Calu3 (cell line): ENCODE measurements around the gene NT5DC4. TPM values are rescaled to one million over a fixed set of nuclear protein-coding genes. Genes with fewer than 3 reads are reported as not detected.

Source experiments
- BruUV-seq: library from RNA; stranded (reverse); fragments of 400-500 nt; replicated peaks from 2 replicates; lab custom pipeline; 2021; lab: Mats Ljungman, UMichigan
- CTCF ChIA-PET: fragments of 300-600 bp; sonication (Branson Sonifier 250); formaldehyde crosslinking; loops from one replicate; lab custom pipeline; 2022; ENCODE audit warnings: antibody characterized with exemption; lab: Charles Lee
- DNase-seq: peaks from one replicate; pipeline ENCODE4 v3.0.0; 2022
- H3K27ac Mint-ChIP-seq: one replicate; pipeline ENCODE4 v1.8.0; 2022; ENCODE audit warnings: mixed read lengths; ENCODE audit not compliant: unreplicated experiment
- H3K27me3 Mint-ChIP-seq: one replicate; pipeline ENCODE4 v1.8.0; 2022; ENCODE audit warnings: mixed read lengths; ENCODE audit not compliant: unreplicated experiment
- H3K36me3 Mint-ChIP-seq: one replicate; pipeline ENCODE4 v1.8.0; 2022; ENCODE audit warnings: mild to moderate bottlenecking, moderate library complexity, mixed read lengths; ENCODE audit not compliant: insufficient read depth, unreplicated experiment
- H3K4me1 Mint-ChIP-seq: one replicate; pipeline ENCODE4 v1.8.0; 2022; ENCODE audit warnings: mild to moderate bottlenecking, low read depth, mixed read lengths; ENCODE audit not compliant: unreplicated experiment
- H3K4me3 Mint-ChIP-seq: one replicate; pipeline ENCODE4 v1.8.0; 2022; ENCODE audit warnings: mild to moderate bottlenecking, low read depth, moderate library complexity, mixed read lengths; ENCODE audit not compliant: unreplicated experiment
- H3K9me3 Mint-ChIP-seq: one replicate; pipeline ENCODE4 v1.8.0; 2022; ENCODE audit warnings: low read depth, mixed read lengths; ENCODE audit not compliant: unreplicated experiment
- intact Hi-C: fragments of 100-400 bp; cut with micrococcal nuclease; formaldehyde crosslinking; loops from one replicate; pipeline ENCODE4 v1.10.0; 2022; ENCODE audit not compliant: unreplicated experiment
- total RNA-seq: library from RNA; stranded (reverse); gene quantifications from 2 replicates; pipeline ENCODE4 v1.2.3, GENCODE V29; 2022
- TF ChIP-seq, protein P1 (sequence below): fragments of 200-600 bp; IDR thresholded peaks from one replicate; pipeline ENCODE4 v1.8.0; 2022; ENCODE audit warnings: antibody characterized with exemption; ENCODE audit not compliant: unreplicated experiment

NT5DC4 gene
- total RNA-seq, 1 experiment from 2014 or later: 10.1 TPM

DNA sequence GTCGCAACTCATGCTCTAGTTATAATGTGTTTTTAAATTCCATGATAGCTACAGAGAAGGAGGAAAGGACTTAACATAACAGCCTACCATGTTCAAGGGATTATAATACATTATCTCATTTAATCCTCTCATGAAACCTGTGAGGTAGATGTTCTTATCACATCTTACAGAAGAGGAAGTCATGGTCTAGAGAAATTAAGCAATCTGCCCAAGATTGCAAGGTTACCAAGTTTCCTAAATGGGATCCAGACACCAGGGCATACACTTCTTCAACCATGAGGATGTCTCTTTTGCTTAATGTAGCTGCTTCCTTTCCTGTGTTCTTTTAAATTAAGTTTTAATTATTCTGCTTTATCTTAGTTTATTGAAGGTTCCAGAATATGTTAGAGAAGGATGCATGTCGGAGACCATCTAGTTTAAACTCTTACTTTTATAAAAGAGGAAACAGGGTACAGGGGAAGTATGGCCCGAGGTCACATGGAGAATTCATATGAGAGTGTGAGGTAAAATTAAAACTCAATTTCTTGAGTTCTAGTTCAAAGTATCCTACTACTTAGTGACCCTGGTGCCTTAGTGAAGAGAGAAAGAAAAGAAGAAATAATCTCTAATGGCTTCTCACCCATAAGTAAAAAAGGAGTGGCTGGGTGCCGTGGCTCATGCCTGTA, 67.0 kb downstream of the NT5DC4 start:
- no peak overlapping the region for H3K4me3 Mint-ChIP-seq
- intact Hi-C loops: no loop called here

DNA sequence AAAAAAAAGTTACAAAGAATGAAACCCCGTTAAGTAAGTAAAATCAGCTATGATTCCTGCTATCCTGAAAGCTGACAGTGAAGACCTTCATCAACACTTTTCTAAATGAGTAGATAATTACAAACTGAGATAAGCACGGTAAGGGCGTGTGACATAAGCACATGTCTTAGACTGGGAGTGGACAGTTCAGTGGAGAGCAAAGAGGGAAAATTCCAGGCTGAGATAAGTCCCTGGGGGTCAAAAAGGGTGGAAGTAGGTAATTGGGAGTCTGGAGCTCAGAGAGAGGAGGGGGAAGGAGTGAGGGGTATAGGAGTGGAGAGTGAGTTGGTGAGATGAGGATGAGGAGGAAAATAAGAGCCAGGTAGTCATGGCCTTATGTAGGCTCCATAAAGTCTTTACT, 67.8 kb downstream of the NT5DC4 start:
- TF ChIP-seq, protein P1, sequence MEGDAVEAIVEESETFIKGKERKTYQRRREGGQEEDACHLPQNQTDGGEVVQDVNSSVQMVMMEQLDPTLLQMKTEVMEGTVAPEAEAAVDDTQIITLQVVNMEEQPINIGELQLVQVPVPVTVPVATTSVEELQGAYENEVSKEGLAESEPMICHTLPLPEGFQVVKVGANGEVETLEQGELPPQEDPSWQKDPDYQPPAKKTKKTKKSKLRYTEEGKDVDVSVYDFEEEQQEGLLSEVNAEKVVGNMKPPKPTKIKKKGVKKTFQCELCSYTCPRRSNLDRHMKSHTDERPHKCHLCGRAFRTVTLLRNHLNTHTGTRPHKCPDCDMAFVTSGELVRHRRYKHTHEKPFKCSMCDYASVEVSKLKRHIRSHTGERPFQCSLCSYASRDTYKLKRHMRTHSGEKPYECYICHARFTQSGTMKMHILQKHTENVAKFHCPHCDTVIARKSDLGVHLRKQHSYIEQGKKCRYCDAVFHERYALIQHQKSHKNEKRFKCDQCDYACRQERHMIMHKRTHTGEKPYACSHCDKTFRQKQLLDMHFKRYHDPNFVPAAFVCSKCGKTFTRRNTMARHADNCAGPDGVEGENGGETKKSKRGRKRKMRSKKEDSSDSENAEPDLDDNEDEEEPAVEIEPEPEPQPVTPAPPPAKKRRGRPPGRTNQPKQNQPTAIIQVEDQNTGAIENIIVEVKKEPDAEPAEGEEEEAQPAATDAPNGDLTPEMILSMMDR: no peak
- no peaks in the 10 kb centered on the region for H3K27me3 Mint-ChIP-seq
- DNase-seq: no peak
- H3K9me3 Mint-ChIP-seq: peaks cover 3% of the 10 kb centered on the region
- CTCF ChIA-PET: no interaction called here
- peaks cover 15% of the 10 kb centered on the region for H3K36me3 Mint-ChIP-seq
- peaks cover 59% of the 10 kb centered on the region for H3K4me1 Mint-ChIP-seq
- no peak overlapping the region for H3K4me3 Mint-ChIP-seq
- intact Hi-C loops: no loop called here
- BruUV-seq: no TSS peak
- H3K27ac Mint-ChIP-seq: peak overlapping the region; percentile 22

More for the DNA sequence above, 67.0 kb downstream of the NT5DC4 start:
- BruUV-seq: no TSS peak
- Mint-ChIP-seq H3K4me1 (peaks cover 57% of the 10 kb centered on the region), H3K9me3 (peaks cover 3% of the 10 kb centered on the region), H3K27me3 (no peaks in the 10 kb centered on the region), H3K36me3 (peaks cover 17% of the 10 kb centered on the region), H3K27ac (no peak overlapping the region)
- TF ChIP-seq, protein P1: no peak
- CTCF ChIA-PET: no interaction called here
- no peak for DNase-seq

Other genes with a start within 250 kb of the NT5DC4 start
- gene TTL, start 238.9 kb upstream of the NT5DC4 start, total RNA-seq: 28.3 and 31.8 TPM in 2 replicates
- 36.4 and 36.9 TPM in 2 replicates for gene POLR1B, start 178.6 kb upstream of the NT5DC4 start, total RNA-seq
- gene CHCHD5, start 136.4 kb upstream of the NT5DC4 start, total RNA-seq: 18.0 and 20.1 TPM in 2 replicates
- gene SLC20A1, start 75.1 kb upstream of the NT5DC4 start, total RNA-seq: 71.7 and 84.5 TPM in 2 replicates
- 27.4 and 42.5 TPM in 2 replicates for gene CKAP2L, start 43.6 kb downstream of the NT5DC4 start, total RNA-seq
- 6.4 and 14.4 TPM in 2 replicates for gene IL1A, start 63.5 kb downstream of the NT5DC4 start, total RNA-seq
- gene IL1B, start 115.8 kb downstream of the NT5DC4 start, total RNA-seq: 4.1 and 15.5 TPM in 2 replicates
- gene IL37, start 190.1 kb downstream of the NT5DC4 start, total RNA-seq: 1.9 and 2.0 TPM in 2 replicates